Stimulated activated CD8-positive, alpha-beta memory T cell treated with anti-CD3 and anti-CD28 coated beads, Interleukin-4, amount 100 ng/mL, for 4 hours (primary cell): ENCODE results near the gene POFUT2.
A peak's percentile ranks its signal among the peaks of the same experiment; 100 is the strongest.

Experiments used
- DNase-seq, 2 donors: peaks; one replicate each; pipeline ENCODE4 v3.0.0-alpha.2; 2020; ENCODE audit warnings: low read depth in 2 of 2, low spot score in 1 of 2

The POFUT2 gene

DNA sequence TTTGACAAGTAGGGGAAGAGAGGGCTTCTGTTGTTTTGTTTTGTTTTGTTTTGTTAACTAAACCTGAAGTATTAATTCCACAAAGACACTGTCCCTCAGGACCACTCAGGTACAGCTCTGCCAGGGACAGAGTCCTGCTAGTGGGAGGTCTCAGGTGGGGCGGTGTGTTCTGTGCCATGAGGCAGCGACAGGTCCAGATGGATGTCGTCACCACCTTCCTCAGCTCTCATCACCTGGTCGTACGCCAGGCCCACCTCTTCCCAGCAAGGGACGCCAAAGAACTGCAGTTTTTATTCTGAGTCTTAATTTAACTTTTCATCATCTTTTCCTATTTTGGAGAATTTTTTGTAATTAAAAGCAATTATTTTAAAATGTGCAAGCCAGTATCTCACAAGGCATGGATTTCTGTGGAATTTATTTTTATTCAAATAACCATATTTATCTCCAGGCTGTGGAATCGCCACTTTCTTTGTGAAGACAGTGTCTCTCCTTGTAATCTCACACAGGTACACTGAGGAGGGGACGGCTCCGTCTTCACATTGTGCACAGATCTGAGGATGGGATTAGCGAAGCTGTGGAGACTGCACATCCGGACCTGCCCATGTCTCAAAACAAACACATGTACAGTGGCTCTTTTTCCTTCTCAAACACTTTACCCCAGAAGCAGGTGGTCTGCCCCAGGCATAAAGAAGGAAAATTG is 62.5 kb downstream of the POFUT2 start:
- no peak for DNase-seq

DNA sequence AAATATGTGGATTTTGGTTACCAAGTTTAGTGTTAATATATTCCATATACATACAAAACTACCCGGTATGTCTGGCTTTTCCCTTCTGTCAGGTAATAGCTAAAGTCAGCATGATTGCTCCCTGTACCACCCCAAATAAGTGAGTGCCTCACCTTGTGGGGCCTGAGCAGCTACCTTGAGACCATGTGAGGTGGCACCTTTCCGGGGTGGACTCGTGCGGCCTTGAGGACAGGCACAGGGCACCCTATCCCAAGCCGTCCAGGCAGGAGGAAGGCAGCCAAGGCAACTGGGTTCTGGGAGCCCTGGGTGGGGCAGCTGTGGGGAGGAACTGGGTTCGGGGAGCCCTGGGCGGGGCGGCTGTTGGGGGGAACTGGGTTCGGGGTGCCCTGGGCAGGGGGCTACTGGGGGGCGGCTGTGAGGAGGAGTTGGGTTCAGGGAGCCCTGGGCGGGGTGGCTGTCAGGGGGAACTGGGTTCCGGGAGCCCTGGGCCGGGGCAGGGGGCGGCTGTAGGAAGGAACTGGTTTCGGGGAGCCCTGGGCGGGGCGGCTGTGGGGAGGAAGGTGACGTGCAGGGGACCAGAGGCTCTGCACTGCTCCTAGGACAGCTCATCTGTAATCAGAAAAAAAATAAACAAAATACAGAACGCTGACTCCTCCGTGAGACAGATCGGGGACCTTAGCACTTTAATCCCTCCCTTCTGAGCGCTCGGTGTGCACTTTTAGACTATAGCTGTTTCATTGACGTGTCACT is 63.3 kb downstream of the POFUT2 start:
- peak in 1 of 2 donors; percentile 28 for DNase-seq

DNA sequence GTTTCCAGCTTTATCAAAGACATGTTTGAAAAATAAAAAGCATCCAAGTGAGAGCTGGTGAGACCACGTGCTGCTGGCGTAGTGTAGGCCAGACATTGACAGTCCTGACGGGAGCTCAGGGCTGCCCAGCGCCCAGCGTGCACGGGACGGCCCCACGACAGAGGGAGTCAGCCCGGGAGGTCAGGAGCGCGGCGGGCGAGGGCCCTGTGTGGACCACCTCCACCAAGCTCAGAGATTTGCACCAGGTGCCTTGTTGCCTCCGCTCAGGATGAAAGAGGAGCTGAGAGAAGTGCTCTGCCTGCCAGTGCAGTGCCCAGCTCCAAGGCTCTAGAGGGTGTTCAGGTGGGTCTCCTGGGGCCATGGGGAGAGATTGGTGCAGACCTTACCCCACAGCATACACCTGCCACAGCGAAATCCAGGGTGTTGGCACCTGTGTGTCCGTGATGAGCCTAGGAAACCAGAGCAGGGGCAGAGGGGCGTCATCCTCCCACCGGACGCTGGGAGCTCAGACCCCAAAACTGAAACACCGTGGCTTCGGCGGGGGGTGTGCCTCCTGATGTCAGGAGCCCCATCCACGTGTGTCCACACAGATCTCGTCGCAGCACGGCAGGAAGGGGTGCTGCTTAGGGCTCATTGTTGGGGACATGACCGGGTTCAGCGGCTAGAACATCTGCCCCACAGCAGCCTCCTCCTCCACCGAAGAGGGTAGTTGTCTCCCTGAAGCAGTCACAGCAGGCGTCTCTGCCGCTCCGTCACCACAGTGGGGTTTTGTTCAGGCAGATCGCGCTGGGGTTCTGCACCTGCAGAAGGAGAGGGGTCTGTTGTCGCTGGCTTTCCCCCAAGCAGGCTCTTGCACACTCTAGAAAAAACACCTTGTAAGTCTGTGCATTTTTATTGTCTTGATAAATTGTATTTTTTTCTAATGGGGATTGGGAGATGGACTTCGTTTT is 64.2 kb downstream of the POFUT2 start:
- no peak for DNase-seq

DNA sequence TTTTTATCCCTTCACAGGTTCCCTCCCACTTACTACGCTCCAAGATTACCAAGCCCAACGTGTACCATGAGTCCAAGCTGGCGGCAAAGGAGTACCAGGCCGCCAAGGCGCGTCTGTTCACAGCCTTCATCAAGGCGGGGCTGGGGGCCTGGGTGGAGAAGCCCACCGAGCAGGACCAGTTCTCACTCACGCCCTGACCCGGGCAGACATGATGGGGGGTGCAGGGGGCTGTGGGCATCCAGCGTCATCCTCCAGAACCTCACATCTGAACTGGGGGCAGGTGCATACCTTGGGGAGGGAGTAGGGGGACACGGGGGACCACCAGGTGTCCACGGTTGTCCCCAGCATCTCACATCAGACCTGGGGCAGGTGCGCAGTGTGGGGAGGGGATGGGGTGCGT is 65.7 kb downstream of the POFUT2 start:
- DNase-seq = no peak

DNA sequence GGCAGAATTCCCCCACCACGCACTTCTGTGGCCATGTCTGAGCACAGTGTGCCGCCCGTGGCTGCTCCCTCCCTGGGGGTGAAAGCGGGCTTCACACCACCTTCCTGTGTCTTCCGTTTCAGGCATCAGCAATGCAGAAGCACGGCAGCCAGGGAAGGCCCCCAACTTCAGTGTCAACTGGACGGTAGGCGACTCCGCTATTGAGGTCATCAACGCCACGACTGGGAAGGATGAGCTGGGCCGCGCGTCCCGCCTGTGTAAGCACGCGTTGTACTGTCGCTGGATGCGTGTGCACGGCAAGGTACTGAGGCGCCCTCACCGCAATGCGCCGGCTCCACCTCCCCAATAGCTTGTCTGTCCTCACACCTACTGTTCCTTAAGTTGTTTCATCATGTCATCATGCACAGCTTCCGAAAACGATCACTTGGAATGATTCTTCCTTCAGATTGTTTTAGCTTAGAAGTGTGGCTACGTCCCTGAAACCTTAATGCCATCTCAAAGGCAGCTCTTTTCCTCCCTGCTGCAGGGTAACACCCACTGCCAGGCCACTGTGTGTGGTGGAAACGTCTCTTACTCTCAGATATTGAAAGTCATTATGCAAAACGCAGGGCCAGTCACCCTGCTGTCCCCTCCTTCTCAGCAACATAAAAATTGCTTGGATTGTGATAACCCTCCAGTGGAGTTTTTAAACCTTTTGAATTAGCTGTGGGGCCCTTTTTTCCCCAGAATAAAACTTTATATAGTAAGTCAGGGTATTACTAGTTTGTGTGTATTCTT is 66.8 kb downstream of the POFUT2 start:
- DNase-seq = no peak

DNA sequence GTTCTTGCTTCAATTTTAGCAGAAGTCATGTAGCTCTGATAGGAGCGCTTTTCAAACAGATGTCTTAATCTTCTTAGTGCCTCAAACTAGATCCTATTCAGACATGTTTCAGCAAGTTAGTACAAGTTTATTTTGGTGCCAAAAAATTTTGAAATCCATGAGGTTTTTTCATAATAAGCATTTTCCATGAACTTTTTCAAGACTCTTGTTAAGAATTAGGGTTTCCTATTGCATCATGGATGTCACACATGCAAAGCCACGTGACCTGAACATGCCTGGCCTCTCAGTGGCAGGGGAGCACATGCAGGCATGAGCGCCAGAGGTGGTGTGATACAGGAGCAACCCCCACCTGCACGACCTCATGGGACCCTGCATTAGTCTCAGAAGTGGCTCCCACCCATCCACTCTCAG is 67.6 kb downstream of the POFUT2 start:
- no peak for DNase-seq

DNA sequence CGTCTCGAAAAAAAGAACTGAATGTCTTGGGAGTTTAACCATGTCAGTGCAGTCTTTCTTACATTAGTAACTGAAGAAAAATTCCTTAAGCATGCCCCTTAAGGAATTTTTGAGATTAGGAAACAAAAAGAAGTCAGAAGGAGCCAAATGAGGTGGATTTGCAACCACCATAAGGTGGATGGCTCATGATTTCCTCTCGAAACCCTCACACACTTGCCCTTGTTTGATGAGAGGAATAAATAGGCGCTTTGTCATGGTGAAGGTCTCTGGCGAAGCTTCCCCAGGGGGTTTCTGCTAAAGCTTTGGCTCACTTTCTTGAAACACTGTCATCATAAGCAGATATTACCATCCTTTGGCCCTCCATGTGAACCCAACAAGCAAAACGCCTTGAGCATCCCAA is 68.2 kb downstream of the POFUT2 start:
- DNase-seq = no peak

DNA sequence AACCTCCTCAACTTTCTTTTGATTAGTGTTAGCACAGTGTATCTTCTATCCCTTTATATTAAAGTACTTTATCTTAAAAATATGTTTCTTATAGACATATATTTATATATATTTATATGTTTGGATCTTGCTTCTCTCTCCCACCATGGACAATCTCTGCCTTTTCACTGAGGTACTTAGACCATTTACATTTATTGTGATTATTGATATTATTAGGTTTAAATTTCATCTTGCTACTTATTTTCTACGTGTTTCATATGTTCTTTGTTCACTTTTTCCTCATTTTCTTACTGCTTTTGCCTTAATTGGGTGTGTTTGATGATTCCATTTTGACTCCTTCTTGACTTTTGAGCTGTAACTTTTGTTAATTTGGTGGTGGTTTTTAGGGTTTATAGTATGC is 70.7 kb downstream of the POFUT2 start:
- no peak for DNase-seq

DNA sequence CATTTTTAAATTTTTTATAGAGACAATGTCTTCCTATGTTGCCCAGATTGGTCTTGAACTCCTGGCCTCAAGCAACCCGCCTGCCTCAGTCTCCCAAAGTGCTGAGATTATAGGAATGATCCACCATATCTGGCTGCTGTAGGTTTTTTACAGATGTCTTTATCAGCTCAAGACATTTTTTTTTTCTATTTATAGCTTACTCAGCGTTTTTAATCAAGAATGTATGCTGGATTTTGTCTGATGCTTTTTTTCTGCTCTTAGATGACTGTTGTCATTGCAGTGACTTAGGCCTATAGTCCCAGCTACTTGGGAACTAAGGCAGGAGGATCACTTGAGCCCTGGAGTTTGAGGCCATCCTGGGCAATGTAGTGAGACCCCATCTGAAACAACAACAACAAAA is 72.5 kb downstream of the POFUT2 start:
- no peak for DNase-seq
